Measurements from ENCODE around the gene RAPGEF3.

GRCh38 chr12:47707905-47708543, 50.7 kb downstream of the RAPGEF3 start:
- TF ChIP-seq TAF1 (IDR thresholded peaks at IDR 0.05; ENCODE audit: borderline replicate concordance, low read depth, low read length) (no peak), POLR2AphosphoS5 (IDR thresholded peaks at IDR 0.05; ENCODE audit: low read depth, low read length) (no peak), POLR2A (IDR thresholded peaks at IDR 0.05; ENCODE audit: low read depth, low read length) (no peak)
